ENCODE data around the gene GAS2. TPM values are rescaled to one million over a fixed set of nuclear protein-coding genes. Genes with fewer than 3 reads are reported as not detected.

Gene GAS2
- total RNA-seq, 1 experiment from 2014 or later, result 2.0 TPM

- no peak for DNase-seq (ENCODE audit: low read depth in 1 of 2, low spot score in 2 of 2)
These were observed 185.1 kb downstream of the GAS2 start for GRCh38 chr11:22851477-22851876.

DNA sequence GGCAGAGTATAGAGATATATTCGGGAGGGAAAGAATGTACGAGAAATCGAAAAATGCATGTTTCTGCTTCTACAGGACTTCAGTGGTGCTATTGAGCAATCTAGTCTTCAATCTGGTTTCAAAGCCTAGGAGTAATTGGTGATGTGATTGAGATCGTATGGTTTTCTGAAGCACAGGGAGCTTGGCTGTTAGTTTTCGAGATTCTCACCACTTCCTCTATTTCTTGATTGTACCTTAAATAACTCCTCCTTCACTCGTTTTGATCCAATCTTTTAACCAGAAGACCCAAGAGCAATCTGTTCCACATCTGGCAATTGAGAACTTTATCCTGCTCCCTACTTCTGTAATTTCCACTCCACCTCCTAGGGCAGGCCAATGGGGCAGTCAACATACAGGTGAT lies 193.3 kb downstream of the GAS2 start:
- H3K27ac ChIP-seq, result no peak overlapping the region
- H3K36me3 ChIP-seq, result no peaks in the 10 kb centered on the region
- no peaks in the 10 kb centered on the region for H3K27me3 ChIP-seq (replicated peaks)
- no peaks in the 10 kb centered on the region for H3K4me1 ChIP-seq (replicated peaks)
- DNase-seq (ENCODE audit: low read depth in 1 of 2, low spot score in 2 of 2), result no peak
- no peaks in the 10 kb centered on the region for H3K9me3 ChIP-seq (replicated peaks)
- no peak overlapping the region for H3K4me3 ChIP-seq

More at GRCh38 chr11:22851477-22851876, 185.1 kb downstream of the GAS2 start:
- no peak overlapping the region for H3K4me3 ChIP-seq
- H3K27ac ChIP-seq, result no peak overlapping the region
- H3K9me3 ChIP-seq (replicated peaks), result no peaks in the 10 kb centered on the region
- H3K4me1 ChIP-seq (replicated peaks), result no peaks in the 10 kb centered on the region
- H3K36me3 ChIP-seq, result no peaks in the 10 kb centered on the region
- no peaks in the 10 kb centered on the region for H3K27me3 ChIP-seq (replicated peaks)

DNA sequence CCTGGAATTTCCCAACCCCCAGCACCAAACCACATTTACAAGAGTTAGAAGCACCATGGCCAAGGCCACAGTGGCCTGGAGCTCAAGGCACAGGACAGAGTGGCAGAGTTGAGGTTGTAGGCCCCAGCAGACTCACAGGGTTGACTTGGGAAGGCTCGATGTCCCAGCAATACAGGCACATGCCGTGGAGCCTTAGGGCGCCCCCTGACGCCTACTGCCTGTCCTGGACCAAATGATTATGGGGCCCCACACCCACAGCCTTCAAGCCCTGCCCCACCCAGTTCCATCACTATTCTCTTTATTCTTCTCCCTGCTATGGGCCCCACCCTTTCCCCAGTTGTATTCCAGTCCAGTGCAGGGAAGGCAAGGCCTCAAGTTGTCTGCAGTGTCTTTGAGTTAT lies 193.8 kb downstream of the GAS2 start, which contains the start of gene CCDC179:
TSS of gene CCDC179 (minus strand) at position 234 of the 400 bp plus-strand sequence. CDS start at position 181, 53 bp downstream.
- Histone ChIP-seq H3K4me1 (replicated peaks) (no peaks in the 10 kb centered on the region), H3K9me3 (replicated peaks) (no peaks in the 10 kb centered on the region), H3K27me3 (replicated peaks) (no peaks in the 10 kb centered on the region), H3K4me3 (no peak within 1 kb of the TSS), H3K36me3 (no peaks in the 10 kb centered on the region), H3K27ac (no peak within 1 kb of the TSS)
- DNase-seq (ENCODE audit: low read depth in 1 of 2, low spot score in 2 of 2), result no peak

Other genes starting within 250 kb of the GAS2 start
- 8.1 and 9.7 TPM in 2 replicates for gene FANCF, start 40.8 kb upstream of the GAS2 start, total RNA-seq (2014; rRNA removed; shearing (Covaris generic))
- 9.9 and 14.2 TPM in 2 replicates for gene SVIP, start 163.2 kb downstream of the GAS2 start, total RNA-seq (2014; rRNA removed; shearing (Covaris generic))
- gene CCDC179, start 193.9 kb downstream of the GAS2 start, total RNA-seq (2014; rRNA removed; shearing (Covaris generic)), result not detected in 2 replicates

Measured in SJSA1 (cell line).